Keratinocyte (primary cell): ENCODE data around the gene FLNC.

ENCODE experiments used
- EZH2 ChIP-seq: IDR thresholded peaks from one replicate; pipeline ENCODE4 v1.6.1; 2012; ENCODE audit warnings: inconsistent platforms, mild to moderate bottlenecking, low read length, moderate library complexity
- TF ChIP-seq, protein P1 (sequence below), 3 experiments: IDR thresholded peaks in 1 of 3; conservative IDR thresholded peaks in 1 of 3; optimal IDR thresholded peaks in 1 of 3; 2 replicates in 2 of 3; 3 replicates in 1 of 3; pipeline versions ENCODE3 to v1.5.1; 2011; ENCODE audit warnings: low read length in 3 of 3, mild to moderate bottlenecking in 3 of 3, moderate library complexity in 2 of 3, control low read depth in 1 of 3, inconsistent platforms in 1 of 3; ENCODE audit not compliant: insufficient read depth in 2 of 3; ENCODE audit errors: extremely low read depth in 1 of 3

DNA sequence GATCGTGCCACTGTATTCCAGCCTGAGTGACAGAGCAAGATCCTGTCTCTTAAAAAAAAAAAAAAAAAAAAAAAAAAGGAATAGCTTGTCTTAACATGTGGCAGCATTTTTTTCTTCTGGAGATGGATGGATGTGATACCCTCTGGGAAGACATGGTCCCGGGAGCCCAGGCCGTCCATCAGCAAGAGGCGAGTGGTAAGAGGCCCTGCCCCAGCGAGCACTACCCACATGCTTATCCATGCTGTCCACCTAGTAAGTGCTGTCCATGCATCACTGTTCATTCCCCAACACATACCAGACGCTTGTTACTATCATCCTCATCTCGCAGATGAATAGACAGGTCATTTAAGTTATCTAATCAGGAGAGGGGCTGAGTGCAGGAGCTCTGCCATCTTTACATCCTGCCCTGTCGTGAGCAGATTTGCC lies 45.3 kb downstream of the FLNC start:
- TF ChIP-seq, protein P1, sequence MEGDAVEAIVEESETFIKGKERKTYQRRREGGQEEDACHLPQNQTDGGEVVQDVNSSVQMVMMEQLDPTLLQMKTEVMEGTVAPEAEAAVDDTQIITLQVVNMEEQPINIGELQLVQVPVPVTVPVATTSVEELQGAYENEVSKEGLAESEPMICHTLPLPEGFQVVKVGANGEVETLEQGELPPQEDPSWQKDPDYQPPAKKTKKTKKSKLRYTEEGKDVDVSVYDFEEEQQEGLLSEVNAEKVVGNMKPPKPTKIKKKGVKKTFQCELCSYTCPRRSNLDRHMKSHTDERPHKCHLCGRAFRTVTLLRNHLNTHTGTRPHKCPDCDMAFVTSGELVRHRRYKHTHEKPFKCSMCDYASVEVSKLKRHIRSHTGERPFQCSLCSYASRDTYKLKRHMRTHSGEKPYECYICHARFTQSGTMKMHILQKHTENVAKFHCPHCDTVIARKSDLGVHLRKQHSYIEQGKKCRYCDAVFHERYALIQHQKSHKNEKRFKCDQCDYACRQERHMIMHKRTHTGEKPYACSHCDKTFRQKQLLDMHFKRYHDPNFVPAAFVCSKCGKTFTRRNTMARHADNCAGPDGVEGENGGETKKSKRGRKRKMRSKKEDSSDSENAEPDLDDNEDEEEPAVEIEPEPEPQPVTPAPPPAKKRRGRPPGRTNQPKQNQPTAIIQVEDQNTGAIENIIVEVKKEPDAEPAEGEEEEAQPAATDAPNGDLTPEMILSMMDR (optimal IDR thresholded peaks at IDR 0.05 in 1 of 3, IDR thresholded peaks at IDR 0.05 in 1 of 3, conservative IDR thresholded peaks at IDR 0.05 in 1 of 3; ENCODE audit: extremely low read depth in 1 of 3, insufficient read depth in 2 of 3, low read length in 3 of 3), result no peak
- no peak for TF ChIP-seq EZH2
